ENCODE results near the gene FAM170B.

FAM170B gene

GRCh38 chr10:49168831-49169500 lies 35.1 kb upstream of the FAM170B start:
- DNase-seq, result no peak

DNA sequence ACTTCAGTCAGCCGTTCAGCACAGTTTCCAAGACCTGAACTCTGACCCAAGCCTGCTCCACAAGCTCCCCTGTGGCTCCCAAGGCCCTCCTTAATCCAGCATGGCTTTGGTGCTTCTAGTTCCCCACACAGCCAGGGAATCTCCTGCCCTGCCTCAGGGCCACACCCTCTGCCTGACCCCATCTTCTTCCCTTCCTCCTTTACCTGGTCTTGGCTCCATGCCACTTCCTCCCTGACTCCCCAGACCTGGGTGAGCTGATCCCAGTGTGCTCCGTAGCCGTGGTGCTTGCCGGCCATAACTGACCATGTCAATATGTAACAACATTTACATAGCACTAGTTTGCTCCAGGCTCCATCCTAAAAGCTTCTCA lies 34.3 kb upstream of the FAM170B start:
- DNase-seq, result no peak

DNA sequence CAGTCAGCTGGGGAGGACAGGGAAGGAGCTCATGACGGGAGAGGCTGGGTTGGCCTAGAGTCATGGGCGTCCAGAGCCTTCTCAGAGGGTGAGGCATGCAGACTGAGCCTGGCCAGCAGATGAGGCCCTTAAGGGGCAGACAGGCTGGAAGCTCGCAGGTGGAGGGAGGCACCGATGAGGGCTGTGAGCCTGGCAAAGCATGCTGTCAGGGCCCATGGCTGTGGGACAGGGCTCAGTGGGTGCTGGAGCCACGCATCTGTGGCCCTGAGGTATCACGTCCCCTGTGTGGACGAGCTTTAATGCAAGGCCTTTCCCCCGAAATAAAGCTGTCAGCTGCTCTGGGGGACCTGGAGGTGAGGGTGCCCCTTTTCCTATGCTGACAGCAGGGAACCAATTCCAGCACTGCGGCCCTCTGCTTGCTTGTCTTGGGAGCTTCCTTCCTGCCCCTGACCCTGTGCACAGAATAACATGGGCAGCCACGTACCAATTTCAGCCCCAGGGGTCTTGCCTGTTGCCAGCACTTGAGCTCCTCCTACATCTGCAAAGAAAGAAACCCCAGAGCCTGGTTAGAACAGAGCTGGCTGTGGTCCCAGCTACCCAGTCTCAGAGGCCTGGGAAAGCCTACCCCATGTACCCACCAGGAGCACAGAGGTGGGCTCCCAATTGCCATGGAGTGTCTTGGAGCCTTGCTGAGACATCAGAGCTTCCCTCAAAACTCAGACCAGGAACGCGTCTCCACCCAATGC lies 33.8 kb upstream of the FAM170B start:
- DNase-seq, result no peak

DNA sequence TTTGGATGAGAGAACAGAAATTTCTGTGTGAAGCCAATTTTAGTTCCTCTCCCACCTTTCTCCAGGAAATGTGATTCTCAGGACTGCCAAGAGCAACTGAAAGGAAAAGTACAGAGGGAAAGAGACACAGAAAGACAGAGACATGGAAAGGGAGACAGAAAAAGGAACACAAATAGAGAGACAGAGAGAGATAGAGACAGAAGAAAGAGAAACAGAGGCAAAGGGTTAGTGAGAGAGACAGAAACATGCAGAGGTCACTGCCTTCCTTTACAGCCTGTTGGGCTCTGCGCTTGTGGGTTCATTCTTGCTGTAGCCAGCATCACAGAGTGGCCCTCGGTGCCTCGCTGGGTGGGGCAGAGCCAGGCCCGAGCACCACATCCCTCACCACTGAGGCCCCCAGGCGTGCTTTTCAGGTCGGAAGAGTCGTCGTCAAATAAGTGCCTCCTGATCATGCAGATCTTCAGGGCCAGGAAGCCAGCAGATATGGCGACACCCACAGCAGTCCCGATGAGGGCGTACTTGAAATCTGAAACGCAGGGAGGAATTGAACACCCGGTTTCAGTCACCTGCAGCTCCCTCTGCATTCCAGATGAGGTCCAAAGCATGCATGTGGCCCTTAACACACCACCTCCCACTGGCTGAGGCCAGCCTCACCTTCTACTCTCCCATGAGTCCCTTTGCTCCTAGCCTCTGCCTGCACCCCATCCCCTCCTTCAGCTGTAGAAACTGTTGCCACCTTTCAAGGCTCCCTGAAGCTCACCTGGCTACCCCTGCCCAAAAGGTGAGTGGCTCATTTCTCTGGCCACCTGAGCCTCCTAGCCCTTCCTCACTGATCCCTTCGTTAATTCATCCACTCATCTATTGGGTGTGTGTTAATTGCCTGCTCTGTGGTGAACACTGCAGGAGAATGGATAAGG lies 32.9 kb upstream of the FAM170B start:
- no peak for DNase-seq

- no peak for DNase-seq
These were observed 32.1 kb upstream of the FAM170B start for GRCh38 chr10:49165821-49166483.

DNA sequence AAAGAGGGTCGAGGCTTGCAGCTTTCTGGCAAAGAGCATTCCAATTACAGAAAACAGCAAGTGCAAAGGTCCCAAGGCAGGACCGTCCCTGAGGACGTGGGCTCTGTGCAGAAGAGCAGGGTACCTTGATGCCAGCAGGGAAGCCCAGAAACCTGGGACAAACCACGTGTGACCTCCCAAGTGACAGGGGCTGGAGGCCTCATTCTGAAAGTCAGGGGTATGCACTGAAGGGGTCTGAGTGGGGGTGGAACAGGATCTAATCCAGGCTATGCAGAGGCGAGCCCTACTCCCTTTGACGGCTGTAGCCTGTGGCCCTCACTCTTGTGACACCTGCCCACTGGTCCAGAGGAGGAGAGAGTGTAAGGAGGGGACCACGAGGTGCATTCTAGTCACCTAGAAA lies 31.4 kb upstream of the FAM170B start:
- no peak for DNase-seq

DNA sequence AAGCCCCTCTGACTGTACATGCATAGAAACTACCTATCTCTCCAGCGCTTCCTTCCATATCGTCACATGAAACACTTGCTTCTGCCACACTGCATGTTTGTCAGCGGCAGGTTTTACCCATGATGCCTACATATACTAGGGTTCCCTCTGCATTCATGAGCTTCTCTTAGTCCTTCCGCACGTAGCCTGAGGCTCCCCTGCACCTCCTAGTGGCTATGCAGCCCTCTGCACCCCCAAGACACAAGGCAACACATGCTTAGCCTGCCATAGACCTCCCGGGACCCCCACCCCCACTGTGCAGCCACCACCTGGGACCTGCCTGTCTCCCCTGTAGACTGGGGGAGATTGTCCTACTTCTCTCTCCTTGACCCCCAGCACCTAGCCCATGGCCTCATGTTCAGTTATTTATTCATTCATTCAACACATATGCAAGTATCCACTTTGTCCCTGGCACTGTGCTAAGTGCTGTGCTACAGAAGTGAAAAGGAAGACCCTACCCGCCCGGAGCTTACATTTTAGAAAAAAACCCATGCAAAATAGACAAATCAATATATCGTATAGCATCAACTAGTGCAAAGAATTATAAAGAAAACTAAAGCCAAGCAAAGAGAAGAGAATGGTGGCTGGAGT lies 30.9 kb upstream of the FAM170B start:
- peak; percentile 22 for DNase-seq

DNA sequence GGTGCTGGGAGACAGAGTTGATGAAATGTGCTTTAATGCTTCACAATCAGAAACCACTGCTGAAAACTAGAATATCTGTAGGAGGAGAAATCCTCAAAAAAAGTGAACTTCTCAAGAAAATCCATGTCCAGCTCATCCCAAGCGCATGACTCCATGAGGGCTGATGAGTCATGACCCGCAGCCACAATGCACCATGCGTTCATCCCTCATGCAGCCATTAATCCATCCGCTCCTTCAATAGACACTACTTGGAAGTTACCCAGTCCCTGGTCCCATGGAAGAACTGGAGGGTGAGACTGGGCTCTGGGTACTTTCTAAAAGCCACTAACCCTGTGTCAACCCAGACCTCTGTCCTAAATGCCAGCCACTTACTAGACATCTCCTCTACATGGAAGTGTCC lies 29.9 kb upstream of the FAM170B start:
- DNase-seq, result no peak

GRCh38 chr10:49162761-49163310 lies 29.0 kb upstream of the FAM170B start:
- no peak for DNase-seq

GRCh38 chr10:49162063-49162462 lies 28.2 kb upstream of the FAM170B start:
- DNase-seq, result no peak

GRCh38 chr10:49161411-49161997 lies 27.7 kb upstream of the FAM170B start:
- no peak for DNase-seq

- DNase-seq, result no peak
These were observed 27.0 kb upstream of the FAM170B start for GRCh38 chr10:49160814-49161213.

- DNase-seq, result no peak
These were observed 26.3 kb upstream of the FAM170B start for GRCh38 chr10:49160110-49160509.

- no peak for DNase-seq
These were observed 25.1 kb upstream of the FAM170B start for GRCh38 chr10:49158915-49159314.

- no peak for DNase-seq
These were observed 24.6 kb upstream of the FAM170B start for GRCh38 chr10:49158404-49158803.

DNA sequence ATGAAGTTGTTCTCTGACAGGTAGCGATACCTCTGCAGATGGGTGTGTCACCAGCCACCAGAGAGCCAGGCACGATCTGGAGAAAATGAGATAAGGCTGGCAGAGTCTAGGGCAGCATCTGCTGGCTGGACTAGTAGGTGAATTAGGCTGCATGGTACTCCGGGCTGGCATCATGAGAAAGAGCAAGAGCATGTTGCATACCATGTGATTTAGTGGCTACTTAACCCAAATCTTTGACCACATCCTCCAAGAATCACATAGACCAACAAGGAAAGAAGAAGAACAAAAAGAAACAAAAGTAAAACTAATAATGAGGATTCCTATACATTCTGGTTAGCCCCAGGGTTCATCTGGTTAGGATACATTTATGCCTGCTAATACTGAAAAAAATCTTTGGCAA lies 23.4 kb upstream of the FAM170B start:
- DNase-seq, result no peak

GRCh38 chr10:49154641-49155040 lies 20.8 kb upstream of the FAM170B start:
- no peak for DNase-seq

GRCh38 chr10:49153971-49154370 lies 20.1 kb upstream of the FAM170B start:
- no peak for DNase-seq

- no peak for DNase-seq
These were observed 19.3 kb upstream of the FAM170B start for GRCh38 chr10:49153115-49153514.

GRCh38 chr10:49152663-49153062 lies 18.8 kb upstream of the FAM170B start:
- DNase-seq, result no peak

DNA sequence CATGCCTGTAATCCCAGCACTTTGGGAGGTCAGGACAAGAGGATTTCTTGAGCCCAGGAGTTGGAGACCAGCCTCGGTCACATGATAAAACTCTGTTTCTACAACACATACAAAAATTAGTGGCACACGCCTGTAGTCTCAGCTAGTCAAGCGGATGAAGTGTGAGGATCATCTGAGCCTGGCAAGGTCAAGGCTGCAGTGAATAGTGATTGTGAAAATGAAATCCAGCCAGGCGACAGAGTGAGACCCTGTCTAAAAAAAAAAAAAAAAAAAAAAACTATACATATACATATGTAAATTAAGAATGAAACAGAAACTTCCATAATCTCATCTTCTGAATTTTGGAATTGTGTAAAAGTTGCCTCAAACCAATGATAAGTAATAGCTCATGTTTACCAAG lies 18.2 kb upstream of the FAM170B start:
- DNase-seq, result no peak

DNA sequence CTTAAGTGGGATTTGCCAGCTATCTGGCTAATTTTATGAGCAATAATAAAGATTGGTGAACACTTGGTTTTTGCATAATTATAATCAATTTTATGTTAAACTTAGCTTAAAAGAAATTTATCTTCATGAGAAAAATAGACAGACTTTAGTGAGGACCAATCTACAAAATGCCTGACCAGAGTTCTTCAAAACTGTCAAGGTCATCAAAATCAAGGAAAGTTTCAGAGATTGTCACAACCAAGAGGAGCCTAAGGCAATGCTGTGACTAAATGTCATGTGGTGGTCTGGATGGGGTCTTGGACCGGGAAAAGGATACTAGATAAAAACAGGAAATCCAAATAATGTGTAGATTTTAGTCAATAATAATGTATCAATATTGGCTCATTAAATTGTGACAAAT lies 17.7 kb upstream of the FAM170B start:
- no peak for DNase-seq
